22Rv1 (cell line): ENCODE measurements around the gene FYB1.

Experiments used
- ZFX ChIP-seq: fragments of 450-650 bp; IDR thresholded peaks from 2 replicates; pipeline ENCODE4 v1.6.1; 2017; ENCODE audit warnings: antibody characterized with exemption, borderline replicate concordance
- TF ChIP-seq, protein P1 (sequence below): fragments of 450-650 bp; IDR thresholded peaks from 2 replicates; pipeline ENCODE4 v1.5.1; 2017; ENCODE audit warnings: mild to moderate bottlenecking

DNA sequence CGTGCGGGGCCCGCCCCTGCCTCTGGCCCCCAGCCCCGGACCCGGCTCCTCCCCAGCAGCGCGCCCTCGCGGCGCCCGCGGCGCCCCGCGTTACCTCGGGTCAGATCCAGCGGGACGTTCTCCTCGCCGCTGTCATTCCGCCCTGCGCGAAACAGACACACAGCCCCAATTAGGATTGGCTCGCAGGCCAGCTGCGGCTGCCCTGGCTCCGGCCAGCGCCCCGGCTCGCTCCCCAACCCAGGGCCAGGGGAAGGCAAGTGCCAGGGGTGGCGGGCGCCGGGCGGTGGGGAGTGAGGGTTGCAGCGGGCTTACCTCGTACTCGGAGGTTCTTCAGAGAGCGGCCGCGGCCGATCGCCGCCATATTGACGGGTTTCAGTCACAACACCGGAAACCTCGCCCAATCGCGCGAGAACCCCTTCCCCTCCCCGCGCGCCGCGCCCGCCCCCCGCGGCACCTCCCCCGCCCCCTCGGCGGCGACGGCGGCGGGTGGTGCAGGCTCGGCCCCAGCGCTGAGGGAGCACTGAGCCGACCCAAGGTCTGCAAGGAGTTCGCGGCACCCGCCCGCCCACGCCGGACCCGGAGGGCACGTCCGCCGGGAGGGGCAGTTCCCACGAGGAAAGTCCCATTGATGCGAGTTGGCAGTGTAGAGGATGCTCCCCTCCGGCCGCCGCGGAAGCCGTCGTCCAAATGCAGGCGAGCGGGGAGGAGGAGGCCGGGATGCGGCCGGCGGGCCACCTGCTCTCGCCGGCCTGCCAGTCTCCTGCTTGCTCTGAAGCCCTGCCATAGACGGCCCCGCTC is 145.1 kb downstream of the FYB1 start, which contains the start of gene RICTOR:
- TF ChIP-seq, protein P1, sequence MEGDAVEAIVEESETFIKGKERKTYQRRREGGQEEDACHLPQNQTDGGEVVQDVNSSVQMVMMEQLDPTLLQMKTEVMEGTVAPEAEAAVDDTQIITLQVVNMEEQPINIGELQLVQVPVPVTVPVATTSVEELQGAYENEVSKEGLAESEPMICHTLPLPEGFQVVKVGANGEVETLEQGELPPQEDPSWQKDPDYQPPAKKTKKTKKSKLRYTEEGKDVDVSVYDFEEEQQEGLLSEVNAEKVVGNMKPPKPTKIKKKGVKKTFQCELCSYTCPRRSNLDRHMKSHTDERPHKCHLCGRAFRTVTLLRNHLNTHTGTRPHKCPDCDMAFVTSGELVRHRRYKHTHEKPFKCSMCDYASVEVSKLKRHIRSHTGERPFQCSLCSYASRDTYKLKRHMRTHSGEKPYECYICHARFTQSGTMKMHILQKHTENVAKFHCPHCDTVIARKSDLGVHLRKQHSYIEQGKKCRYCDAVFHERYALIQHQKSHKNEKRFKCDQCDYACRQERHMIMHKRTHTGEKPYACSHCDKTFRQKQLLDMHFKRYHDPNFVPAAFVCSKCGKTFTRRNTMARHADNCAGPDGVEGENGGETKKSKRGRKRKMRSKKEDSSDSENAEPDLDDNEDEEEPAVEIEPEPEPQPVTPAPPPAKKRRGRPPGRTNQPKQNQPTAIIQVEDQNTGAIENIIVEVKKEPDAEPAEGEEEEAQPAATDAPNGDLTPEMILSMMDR: no peak
- no peak for TF ChIP-seq ZFX
